CD14-positive monocyte (primary cell): ENCODE results near the gene PTGR3. TPM values are rescaled to one million over a fixed set of nuclear protein-coding genes. Genes with fewer than 3 reads are reported as not detected.

Source experiments
- DNase-seq, 3 donors: peaks; one replicate each; pipeline ENCODE4 v3.0.0-alpha.2; 2011 to 2022
- H2AFZ ChIP-seq: 2 replicates; pipeline ENCODE4 v1.6.0; 2012; ENCODE audit warnings: mild to moderate bottlenecking, low read depth, low read length, inconsistent platforms; ENCODE audit not compliant: insufficient read depth, poor library complexity, severe bottlenecking
- H3K27ac ChIP-seq, 2 donors: 1 replicate in 1 of 2; 2 replicates in 1 of 2; pipeline ENCODE4 v1.5.1; 2012 to 2013; ENCODE audit warnings: low read length in 2 of 2, control low read depth in 1 of 2, inconsistent platforms in 1 of 2, low read depth in 1 of 2, mild to moderate bottlenecking in 1 of 2
- H3K27me3 ChIP-seq, 2 donors: one replicate each; pipeline versions ENCODE4 v1.6.0 to v1.6.1; 2011 to 2013; ENCODE audit warnings: low read length in 2 of 2; ENCODE audit not compliant: control insufficient read depth in 2 of 2, insufficient read depth in 2 of 2
- H3K36me3 ChIP-seq, 2 donors: replicated peaks in 1 of 2; 1 replicate in 1 of 2; 2 replicates in 1 of 2; pipeline versions ENCODE4 v1.5.1 to v1.6.1; 2012 to 2013; ENCODE audit warnings: low read length in 2 of 2, control low read depth in 1 of 2, inconsistent platforms in 1 of 2, mild to moderate bottlenecking in 1 of 2; ENCODE audit not compliant: insufficient read depth in 2 of 2, control insufficient read depth in 1 of 2
- H3K4me1 ChIP-seq, 2 donors: 1 replicate in 1 of 2; 2 replicates in 1 of 2; pipeline versions ENCODE4 v1.5.1 to v1.6.1; 2012 to 2013; ENCODE audit warnings: low read length in 2 of 2, control low read depth in 1 of 2, inconsistent platforms in 1 of 2, mild to moderate bottlenecking in 1 of 2, moderate library complexity in 1 of 2; ENCODE audit not compliant: insufficient read depth in 2 of 2, control insufficient read depth in 1 of 2
- H3K4me2 ChIP-seq: replicated peaks from 2 replicates; pipeline ENCODE3; 2012; ENCODE audit warnings: low read length, moderate library complexity, mild to moderate bottlenecking; ENCODE audit not compliant: poor library complexity, severe bottlenecking; ENCODE audit errors: extremely low read depth
- H3K4me3 ChIP-seq, 3 experiments: fragments of 200-600 bp in 1 of 3; sonication (generic) in 1 of 3; replicated peaks in 1 of 3; 1 replicate in 2 of 3; 2 replicates in 1 of 3; pipeline ENCODE4 v1.5.1; 2011 to 2013; ENCODE audit warnings: low read length in 3 of 3, mild to moderate bottlenecking in 3 of 3, control low read depth in 2 of 3, low read depth in 2 of 3, inconsistent platforms in 1 of 3, moderate library complexity in 1 of 3
- H3K79me2 ChIP-seq: 2 replicates; pipeline ENCODE4 v1.6.0; 2012; ENCODE audit warnings: mild to moderate bottlenecking, control low read depth, inconsistent platforms, low read length, moderate library complexity; ENCODE audit not compliant: insufficient read depth
- H3K9ac ChIP-seq: 2 replicates; pipeline ENCODE4 v1.6.0; 2017; ENCODE audit warnings: low read length, mild to moderate bottlenecking; ENCODE audit not compliant: insufficient read depth, poor library complexity, severe bottlenecking
- H3K9me3 ChIP-seq, 2 donors: replicated peaks in 1 of 2; 1 replicate in 1 of 2; 2 replicates in 1 of 2; pipeline versions ENCODE4 v1.5.1 to v1.6.1; 2012 to 2013; ENCODE audit warnings: low read length in 2 of 2, control low read depth in 1 of 2; ENCODE audit not compliant: control insufficient read depth in 1 of 2, insufficient read depth in 1 of 2
- H4K20me1 ChIP-seq: 2 replicates; pipeline ENCODE4 v1.6.0; 2012; ENCODE audit warnings: mild to moderate bottlenecking, low read length, control low read depth, moderate library complexity; ENCODE audit not compliant: insufficient read depth
- H3K27ac Mint-ChIP-seq, 7 donors: one replicate each; pipeline ENCODE4 v1.8.0; 2020; ENCODE audit warnings: mild to moderate bottlenecking in 7 of 7, mixed read lengths in 7 of 7, moderate library complexity in 6 of 7, inconsistent platforms in 2 of 7
- H3K27me3 Mint-ChIP-seq, 3 donors: one replicate each; pipeline ENCODE4 v1.8.0; 2021 to 2022; ENCODE audit warnings: low read depth in 3 of 3, mild to moderate bottlenecking in 3 of 3, mixed read lengths in 3 of 3, moderate library complexity in 3 of 3, inconsistent platforms in 1 of 3
- H3K36me3 Mint-ChIP-seq, 2 donors: one replicate each; pipeline ENCODE4 v1.8.0; 2020; ENCODE audit warnings: mixed read lengths in 2 of 2, inconsistent platforms in 1 of 2, mild to moderate bottlenecking in 1 of 2
- H3K4me1 Mint-ChIP-seq: one replicate; pipeline ENCODE4 v1.8.0; 2020; ENCODE audit warnings: mild to moderate bottlenecking, mixed read lengths
- H3K4me3 Mint-ChIP-seq, 2 donors: one replicate each; pipeline ENCODE4 v1.8.0; 2020; ENCODE audit warnings: mild to moderate bottlenecking in 2 of 2, mixed read lengths in 2 of 2, moderate library complexity in 1 of 2
- H3K9me3 Mint-ChIP-seq, 7 donors: one replicate each; pipeline ENCODE4 v1.8.0; 2020 to 2022; ENCODE audit warnings: mixed read lengths in 7 of 7, mild to moderate bottlenecking in 6 of 7, moderate library complexity in 6 of 7, inconsistent platforms in 2 of 7
- WGBS: methylation state at CpG from one replicate; pipeline ENCODE4 v1.1.5; 2013; ENCODE audit warnings: missing lambda C conversion rate; ENCODE audit not compliant: insufficient coverage; 5-methylcytosine and 5-hydroxymethylcytosine counted together
- intact Hi-C, 2 donors: fragments of 100-400 bp; cut with micrococcal nuclease; formaldehyde crosslinking; loops; one replicate each; pipeline versions ENCODE4 v1.15.0 to v1.15.1; 2023
- polyA plus RNA-seq, 3 donors: library from polyadenylated mRNA; depleted of rRNA in 1 of 3; unstranded in 2 of 3; stranded (reverse) in 1 of 3; fragments of 300-500 nt in 2 of 3; fragments of >200 nt in 1 of 3; fragmentation: Illumina TruSeq in 2 of 3; gene quantifications; 1 replicate in 2 of 3; 2 replicates in 1 of 3; pipeline ENCODE4 v1.2.3, GENCODE V29; 2012 to 2021
- TF ChIP-seq, protein P1 (sequence below): fragments of 200-600 bp; IDR thresholded peaks from one replicate; pipeline ENCODE4 v1.8.0; 2022; ENCODE audit warnings: antibody characterized with exemption, mild to moderate bottlenecking

PTGR3 gene
- polyA plus RNA-seq, 3 donors = 15.5 to 27.5 (median 23.6) TPM

DNA sequence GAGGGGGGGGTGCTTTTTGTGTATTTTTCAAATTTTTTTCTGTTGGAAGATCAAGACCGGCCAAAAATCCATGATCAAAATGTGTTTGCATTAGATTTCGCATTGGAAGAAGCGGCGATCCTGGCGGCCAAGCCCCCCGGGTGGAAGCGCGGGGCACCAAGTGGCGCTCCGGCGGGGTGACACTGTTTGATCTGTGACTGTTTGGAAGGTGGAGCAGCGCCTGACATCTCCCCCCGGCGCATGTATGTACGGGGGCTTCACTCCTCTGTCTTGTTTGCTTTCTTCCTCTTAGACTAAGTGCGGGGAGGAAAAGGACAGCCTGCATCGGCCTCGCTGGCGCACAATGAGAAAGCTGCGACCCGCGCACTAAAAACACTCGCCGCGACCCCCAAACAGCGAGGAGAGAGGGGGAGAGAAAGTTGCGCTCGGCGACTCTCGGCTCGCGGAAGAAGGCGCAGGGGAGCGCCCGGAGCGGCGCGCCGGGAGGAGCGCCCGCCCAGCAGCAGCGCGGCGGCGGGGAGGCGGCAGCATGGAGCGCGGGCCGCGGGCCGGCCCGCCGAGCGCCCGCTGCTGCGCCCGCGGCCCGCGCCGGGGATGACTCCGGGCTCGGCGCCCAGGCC, 2.2 kb upstream of the PTGR3 start:
- H3K27ac ChIP-seq = peak overlapping the region; percentile 60 to 86
- peaks cover 0 to 13% (median 10%) of the 10 kb centered on the region in 3 donors for H3K27me3 Mint-ChIP-seq
- peaks cover 11 to 15% of the 10 kb centered on the region in 2 donors for H3K36me3 Mint-ChIP-seq
- H4K20me1 ChIP-seq = peaks cover 32% of the 10 kb centered on the region
- H3K4me3 ChIP-seq = peak overlapping the region; percentile 67 to 91 (median 89)
- H3K4me2 ChIP-seq = peak overlapping the region; percentile 93
- peak overlapping the region; percentile 88 to 95 (median 91) for H3K27ac Mint-ChIP-seq
- H3K4me1 ChIP-seq = peaks cover 42 to 64% of the 10 kb centered on the region in 2 donors
- H3K79me2 ChIP-seq = peaks cover 75% of the 10 kb centered on the region
- intact Hi-C loops = no loop called here
- no peaks in the 10 kb centered on the region for H3K36me3 ChIP-seq
- TF ChIP-seq, protein P1, sequence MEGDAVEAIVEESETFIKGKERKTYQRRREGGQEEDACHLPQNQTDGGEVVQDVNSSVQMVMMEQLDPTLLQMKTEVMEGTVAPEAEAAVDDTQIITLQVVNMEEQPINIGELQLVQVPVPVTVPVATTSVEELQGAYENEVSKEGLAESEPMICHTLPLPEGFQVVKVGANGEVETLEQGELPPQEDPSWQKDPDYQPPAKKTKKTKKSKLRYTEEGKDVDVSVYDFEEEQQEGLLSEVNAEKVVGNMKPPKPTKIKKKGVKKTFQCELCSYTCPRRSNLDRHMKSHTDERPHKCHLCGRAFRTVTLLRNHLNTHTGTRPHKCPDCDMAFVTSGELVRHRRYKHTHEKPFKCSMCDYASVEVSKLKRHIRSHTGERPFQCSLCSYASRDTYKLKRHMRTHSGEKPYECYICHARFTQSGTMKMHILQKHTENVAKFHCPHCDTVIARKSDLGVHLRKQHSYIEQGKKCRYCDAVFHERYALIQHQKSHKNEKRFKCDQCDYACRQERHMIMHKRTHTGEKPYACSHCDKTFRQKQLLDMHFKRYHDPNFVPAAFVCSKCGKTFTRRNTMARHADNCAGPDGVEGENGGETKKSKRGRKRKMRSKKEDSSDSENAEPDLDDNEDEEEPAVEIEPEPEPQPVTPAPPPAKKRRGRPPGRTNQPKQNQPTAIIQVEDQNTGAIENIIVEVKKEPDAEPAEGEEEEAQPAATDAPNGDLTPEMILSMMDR = no peak
- H3K9me3 ChIP-seq = no peaks in the 10 kb centered on the region
- peak overlapping the region; percentile 97 to 99 for H3K4me3 Mint-ChIP-seq
- no peak for DNase-seq
- WGBS = under 1% methylated on average over 64 of the region's 64 CpGs
- H3K9me3 Mint-ChIP-seq = no peaks in the 10 kb centered on the region
- peaks cover 4 to 13% of the 10 kb centered on the region in 2 donors for H3K27me3 ChIP-seq
- H3K9ac ChIP-seq = peak overlapping the region; percentile 79
- peaks cover 58% of the 10 kb centered on the region for H3K4me1 Mint-ChIP-seq
- H2AFZ ChIP-seq = peak overlapping the region; percentile 81

DNA sequence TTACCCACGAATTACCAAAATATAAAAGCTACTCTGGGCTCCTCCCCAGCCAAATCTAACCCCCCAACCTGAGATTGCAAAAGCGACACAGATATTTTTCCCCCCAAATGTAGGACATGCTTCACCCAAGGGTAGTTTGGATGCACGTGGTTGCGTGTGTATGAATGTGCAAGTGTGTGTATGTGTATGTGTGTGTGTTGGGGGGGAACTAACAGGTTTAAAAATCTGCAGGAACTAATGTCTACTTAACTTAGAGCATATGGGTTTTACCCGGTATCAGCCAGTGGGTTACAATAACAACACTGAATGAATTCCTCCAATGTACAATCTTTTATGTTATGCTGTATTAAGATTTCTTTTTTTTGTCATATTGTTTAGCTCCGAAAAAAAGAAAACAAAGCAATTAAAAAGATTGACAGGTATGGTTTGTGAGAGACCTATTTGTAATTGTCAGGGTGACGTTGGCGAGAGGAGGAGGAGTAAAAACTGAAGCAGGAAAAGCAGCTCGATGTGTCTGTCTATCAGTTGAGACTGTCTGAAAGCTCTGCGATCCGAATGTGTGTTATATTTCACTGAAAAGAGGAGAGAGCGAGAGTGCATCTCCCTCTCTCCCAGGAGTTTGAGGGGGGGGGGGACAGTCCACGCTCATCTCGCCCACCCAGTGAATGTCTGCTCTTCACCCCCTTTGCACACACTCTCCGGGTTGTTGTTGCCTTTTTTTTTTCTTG, 1.5 kb upstream of the PTGR3 start, which contains the start of gene TSHZ1:
Gene TSHZ1 (plus strand): TSS at position 524 of the 728 bp plus-strand sequence. CDS start 1,080 bp downstream, outside the sequence.
- TF ChIP-seq, protein P1 = no peak
- Histone ChIP-seq H3K36me3 (no peaks in the 10 kb centered on the region), H3K27me3 (peaks cover 11 to 19% of the 10 kb centered on the region in 2 donors), H3K4me3 (peak within 1 kb of the TSS; percentile 88 to 91 (median 89)), H4K20me1 (peaks cover 39% of the 10 kb centered on the region), H3K9me3 (no peaks in the 10 kb centered on the region), H2AFZ (peak within 1 kb of the TSS; percentile 81), H3K9ac (peak within 1 kb of the TSS; percentile 79), H3K27ac (peak within 1 kb of the TSS; percentile 79 to 86), H3K4me2 (peak within 1 kb of the TSS; percentile 93), H3K4me1 (peaks cover 41 to 64% of the 10 kb centered on the region in 2 donors), H3K79me2 (peaks cover 76% of the 10 kb centered on the region)
- WGBS = 0% methylated on average over 3 of the region's 15 CpGs
- peak; percentile 46 to 55 (median 50) for DNase-seq
- intact Hi-C loops = no loop called here
- Mint-ChIP-seq H3K36me3 (peaks cover 12 to 18% of the 10 kb centered on the region in 2 donors), H3K4me1 (peaks cover 60% of the 10 kb centered on the region), H3K27ac (peak within 1 kb of the TSS; percentile 88 to 95 (median 91)), H3K9me3 (peaks cover 0 to under 1% (median 0%) of the 10 kb centered on the region in 7 donors), H3K27me3 (peaks cover 1 to 20% (median 11%) of the 10 kb centered on the region in 3 donors), H3K4me3 (peak within 1 kb of the TSS; percentile 97 to 99)
